LNCaP clone FGC (cell line): ENCODE measurements around the gene GSK3A.
"Not testable (repeated sequence)": the region's sequence is repeated elsewhere in the genome, so short reads cannot be mapped to it uniquely, and the experiment has no call there.

Experiments
- DNase-seq: peaks from one replicate; pipeline ENCODE4 v3.0.0-alpha.2; 2011; ENCODE audit warnings: low read depth
- H3K4me3 ChIP-seq: 2 replicates; pipeline ENCODE4 v1.5.1; 2011; ENCODE audit warnings: mild to moderate bottlenecking, low read depth, low read length, control low read depth
- TF ChIP-seq, protein P1 (sequence below): IDR thresholded peaks from 2 replicates; pipeline ENCODE4 v1.5.1; 2012; ENCODE audit warnings: mild to moderate bottlenecking; ENCODE audit not compliant: control insufficient read depth, insufficient read depth; ENCODE audit errors: extremely low read depth

Gene GSK3A

DNA sequence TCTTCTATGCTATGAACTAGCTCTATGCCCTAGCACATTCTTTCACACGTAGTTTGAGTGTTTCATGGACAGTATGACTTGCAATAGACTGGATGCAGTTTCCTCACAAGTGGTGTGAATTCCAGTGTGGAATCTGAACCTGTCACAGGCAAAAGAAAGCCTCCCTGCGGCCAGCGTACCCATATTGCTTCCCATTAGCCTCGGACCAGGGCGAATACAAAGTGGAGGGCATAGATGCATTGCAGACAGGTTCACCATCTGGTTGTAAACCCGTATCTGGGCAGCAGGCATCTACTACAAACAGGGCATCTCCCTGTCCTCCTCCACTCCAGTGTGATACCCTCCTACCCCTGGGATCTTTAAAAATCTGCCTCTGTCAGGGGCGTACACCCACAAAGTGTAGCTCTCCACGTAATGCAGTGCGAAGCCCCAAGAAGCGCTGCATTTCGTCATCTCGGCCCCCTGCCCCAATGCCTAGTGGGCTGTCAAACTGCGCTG is 25.3 kb upstream of the GSK3A start:
- TF ChIP-seq, protein P1, sequence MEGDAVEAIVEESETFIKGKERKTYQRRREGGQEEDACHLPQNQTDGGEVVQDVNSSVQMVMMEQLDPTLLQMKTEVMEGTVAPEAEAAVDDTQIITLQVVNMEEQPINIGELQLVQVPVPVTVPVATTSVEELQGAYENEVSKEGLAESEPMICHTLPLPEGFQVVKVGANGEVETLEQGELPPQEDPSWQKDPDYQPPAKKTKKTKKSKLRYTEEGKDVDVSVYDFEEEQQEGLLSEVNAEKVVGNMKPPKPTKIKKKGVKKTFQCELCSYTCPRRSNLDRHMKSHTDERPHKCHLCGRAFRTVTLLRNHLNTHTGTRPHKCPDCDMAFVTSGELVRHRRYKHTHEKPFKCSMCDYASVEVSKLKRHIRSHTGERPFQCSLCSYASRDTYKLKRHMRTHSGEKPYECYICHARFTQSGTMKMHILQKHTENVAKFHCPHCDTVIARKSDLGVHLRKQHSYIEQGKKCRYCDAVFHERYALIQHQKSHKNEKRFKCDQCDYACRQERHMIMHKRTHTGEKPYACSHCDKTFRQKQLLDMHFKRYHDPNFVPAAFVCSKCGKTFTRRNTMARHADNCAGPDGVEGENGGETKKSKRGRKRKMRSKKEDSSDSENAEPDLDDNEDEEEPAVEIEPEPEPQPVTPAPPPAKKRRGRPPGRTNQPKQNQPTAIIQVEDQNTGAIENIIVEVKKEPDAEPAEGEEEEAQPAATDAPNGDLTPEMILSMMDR = no peak
- no peak for DNase-seq
- H3K4me3 ChIP-seq = no peak overlapping the region

DNA sequence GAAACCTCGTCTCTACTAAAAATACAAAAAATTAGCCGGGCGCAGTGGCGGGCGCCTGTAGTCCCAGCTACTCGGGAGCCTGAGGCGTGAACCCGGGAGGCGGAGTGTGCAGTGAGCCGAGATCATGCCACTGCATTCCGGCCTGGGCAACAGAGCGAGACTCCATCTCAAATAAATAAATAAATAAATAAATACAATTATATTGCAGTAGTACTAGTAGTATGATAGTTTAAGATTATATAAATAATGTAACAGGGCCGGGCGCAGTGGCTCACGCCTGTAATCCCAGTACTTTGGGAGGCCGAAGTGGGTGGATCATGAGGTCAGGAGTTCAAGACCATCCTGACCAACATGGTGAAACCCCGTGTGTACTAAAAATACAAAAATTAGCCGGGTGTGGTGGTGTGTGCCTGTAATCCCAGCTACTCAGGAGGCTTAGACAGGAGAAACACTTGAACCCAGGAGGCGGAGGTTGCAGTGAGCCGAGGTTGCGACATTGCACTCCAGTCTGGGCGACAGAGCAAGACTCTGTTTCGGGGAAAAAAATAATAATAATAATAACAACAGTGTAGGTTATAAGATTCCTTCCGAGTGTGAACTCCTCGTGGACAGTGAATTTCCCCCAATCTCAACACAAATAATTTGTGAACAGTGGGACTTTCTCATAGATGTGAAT is 24.7 kb upstream of the GSK3A start:
- not testable (repeated sequence) for H3K4me3 ChIP-seq

DNA sequence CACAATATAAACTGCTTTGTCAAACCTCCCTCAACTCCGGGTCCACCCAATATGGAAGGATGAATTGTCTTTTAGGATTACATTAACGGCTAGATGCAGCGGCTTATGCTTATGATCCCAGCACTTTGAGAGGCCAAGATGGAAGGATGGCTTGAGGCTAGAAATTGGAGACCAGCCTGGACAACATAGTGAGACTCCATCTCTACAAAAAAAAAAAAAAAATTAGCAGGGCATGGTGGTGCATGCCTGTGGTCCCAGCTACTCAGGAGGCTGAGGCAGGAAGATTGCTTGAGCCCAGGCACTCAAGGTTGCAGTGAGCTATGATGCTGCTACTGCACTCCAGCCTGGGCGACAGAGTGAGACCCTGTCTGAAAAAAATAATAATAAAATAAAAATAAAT is 23.7 kb upstream of the GSK3A start:
- H3K4me3 ChIP-seq, DNase-seq: not testable (repeated sequence)

More for the DNA sequence above, 24.7 kb upstream of the GSK3A start:
- DNase-seq = not testable (repeated sequence)

DNA sequence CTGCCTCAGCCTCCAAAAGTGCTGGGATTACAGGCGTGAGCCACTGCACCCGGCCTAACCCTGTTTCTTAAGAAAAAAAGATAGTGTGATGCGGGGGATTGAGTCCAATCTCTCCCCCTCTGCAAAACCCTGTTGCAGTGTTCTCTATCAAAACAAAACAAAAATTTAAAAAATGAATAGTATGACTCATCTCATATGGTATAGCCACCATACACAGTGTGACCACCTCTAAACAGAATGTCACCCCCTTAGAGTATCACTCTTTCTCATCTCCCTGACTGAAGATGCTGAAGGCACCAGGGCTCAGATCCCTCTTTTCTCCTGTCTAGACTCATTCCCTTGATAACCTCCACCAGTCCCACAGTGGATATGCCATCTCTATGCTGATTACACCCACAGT is 19.4 kb upstream of the GSK3A start:
- no peak overlapping the region for H3K4me3 ChIP-seq
- TF ChIP-seq, protein P1 = no peak
- DNase-seq = no peak

DNA sequence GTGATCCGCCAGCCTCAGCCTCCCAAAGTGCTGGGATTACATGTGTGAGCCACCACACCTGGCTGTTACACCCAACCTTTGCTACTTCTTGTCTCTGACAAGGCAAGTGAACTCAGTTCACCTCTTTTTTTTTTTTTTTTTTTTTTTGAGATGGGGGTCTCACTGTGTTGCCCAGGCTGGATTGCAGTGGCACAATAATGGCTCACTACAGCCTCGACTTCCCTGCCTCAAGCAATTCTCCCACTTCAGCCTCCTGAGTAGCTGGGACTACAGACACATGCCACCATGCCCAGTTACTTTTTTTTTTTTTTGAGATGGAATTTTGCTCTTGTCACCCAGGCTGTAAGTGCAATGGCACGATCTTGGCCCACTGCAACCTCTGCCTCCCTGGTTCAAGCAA is 15.4 kb upstream of the GSK3A start:
- H3K4me3 ChIP-seq, DNase-seq: not testable (repeated sequence)

DNA sequence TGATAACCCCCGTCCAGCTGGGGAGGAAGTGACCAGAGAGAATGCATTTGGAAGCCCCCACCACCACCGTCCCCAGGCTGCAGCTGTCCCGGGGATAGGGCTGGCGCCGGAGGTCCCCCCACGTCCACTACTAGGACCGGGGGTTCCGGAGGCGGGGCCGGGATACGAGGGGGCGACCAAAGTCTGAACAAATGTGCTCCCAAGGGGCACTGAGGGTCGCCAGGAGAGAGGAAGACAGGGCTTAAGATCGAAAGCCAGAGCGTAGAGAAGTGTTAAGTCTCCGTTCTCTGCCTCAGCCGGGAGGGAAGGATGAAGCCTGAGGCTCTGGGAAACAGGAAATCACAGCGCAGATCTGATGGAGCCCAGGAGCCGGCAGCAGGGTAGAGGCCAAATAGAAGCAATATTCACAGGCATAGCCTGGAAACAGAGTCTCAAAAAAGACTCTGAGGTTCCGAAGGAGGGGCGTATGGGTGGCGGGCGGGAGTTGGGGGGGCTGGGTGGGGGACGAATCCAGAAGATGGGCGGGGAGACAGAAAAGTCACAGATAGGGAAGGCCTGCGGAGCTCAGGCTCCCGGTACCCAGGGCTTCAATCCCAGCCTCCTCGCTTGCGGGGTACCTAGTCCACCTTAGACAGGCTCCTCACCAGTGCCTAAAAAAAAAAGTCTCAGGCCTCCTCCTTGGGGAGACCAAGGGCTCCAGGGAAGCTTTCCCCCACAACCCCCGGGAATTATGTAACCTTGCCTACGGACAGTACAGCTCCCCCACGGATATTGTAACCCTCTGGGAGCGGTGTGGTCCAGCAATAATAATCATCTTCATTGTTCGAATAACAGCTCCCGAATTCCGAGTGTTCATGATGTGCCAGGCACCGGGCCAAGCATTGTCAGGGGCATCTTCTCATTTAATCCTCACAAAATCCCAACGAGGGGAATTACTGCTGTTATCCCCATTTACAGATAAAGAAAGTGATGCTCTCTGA is 13.7 kb upstream of the GSK3A start:
- peak overlapping the region; percentile 43 for H3K4me3 ChIP-seq
- TF ChIP-seq, protein P1 = no peak
- no peak for DNase-seq

DNA sequence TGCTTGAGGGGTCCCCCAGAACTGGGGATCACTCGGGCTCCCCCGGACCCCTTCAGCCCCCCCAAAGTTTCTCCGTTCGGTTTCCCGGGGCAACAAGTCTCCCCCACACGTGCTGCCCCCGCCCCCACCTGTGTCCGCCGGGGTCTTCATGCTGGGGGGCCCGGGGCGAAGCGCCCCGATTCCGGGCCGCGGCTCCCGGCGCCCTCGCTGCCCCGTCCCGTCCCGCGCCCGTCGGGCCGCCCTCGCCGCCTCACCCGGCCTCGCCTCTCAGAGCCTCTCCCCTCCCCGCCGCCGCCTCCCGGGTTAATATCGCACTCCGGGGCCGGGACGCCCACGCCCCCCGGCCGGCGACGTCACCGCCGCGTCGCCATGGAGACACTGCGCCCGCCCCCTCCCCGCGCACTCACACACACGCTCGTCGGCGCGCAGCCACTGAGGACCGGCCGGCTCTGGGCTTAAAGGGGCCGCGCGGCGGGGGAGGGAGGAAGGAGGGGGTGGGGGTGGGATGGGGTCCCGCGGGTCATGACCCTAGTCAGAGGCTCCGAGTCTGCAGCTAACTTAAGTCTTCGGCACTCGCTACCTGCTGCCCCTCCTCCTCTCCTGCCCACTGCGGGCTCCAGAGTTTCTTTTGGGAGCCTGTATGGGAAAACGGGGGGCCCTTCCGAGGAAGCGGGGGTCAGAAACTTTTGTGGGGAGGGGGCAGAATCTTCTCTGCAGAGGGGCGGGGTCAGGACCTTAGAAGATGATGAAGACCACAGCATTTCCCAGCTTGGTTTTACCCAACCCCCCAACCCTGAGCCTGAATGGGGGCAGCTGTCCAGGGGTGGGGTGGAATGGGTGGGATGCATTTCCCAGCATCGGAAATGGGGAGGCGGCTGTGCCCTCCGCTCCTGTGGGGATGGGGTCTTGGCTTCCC is 12.7 kb upstream of the GSK3A start, which contains the start of gene ERF:
Gene ERF, minus strand, starts transcription at position 279 of the 916 bp plus-strand sequence. Its CDS starts 129 bp downstream, at position 150.
- TF ChIP-seq, protein P1 = no peak
- H3K4me3 ChIP-seq = peak within 1 kb of the TSS; percentile 82
- no peak for DNase-seq
